ENCODE results near the gene PACSIN3.

Gene PACSIN3

DNA sequence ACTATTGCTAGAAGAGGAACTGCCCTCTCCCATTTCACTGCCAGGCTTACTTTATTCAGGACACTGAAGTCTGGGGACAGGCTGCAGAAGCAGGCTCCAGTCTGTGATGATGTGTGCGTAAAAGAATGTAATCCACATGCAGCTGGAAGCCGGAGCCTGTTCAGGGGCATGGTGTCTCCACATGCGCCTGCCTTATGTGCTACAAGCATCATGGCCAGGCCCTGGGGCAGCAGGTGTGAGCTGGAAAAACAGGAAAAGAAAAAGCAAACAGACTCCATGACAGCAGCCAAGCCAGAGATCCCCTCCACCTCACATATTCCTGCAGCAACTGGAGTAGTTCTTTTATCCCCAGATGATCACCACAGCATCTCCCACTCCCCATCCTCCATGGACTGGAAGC lies 42.9 kb downstream of the PACSIN3 start:
- TF ChIP-seq, protein P1, sequence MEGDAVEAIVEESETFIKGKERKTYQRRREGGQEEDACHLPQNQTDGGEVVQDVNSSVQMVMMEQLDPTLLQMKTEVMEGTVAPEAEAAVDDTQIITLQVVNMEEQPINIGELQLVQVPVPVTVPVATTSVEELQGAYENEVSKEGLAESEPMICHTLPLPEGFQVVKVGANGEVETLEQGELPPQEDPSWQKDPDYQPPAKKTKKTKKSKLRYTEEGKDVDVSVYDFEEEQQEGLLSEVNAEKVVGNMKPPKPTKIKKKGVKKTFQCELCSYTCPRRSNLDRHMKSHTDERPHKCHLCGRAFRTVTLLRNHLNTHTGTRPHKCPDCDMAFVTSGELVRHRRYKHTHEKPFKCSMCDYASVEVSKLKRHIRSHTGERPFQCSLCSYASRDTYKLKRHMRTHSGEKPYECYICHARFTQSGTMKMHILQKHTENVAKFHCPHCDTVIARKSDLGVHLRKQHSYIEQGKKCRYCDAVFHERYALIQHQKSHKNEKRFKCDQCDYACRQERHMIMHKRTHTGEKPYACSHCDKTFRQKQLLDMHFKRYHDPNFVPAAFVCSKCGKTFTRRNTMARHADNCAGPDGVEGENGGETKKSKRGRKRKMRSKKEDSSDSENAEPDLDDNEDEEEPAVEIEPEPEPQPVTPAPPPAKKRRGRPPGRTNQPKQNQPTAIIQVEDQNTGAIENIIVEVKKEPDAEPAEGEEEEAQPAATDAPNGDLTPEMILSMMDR (IDR thresholded peaks at IDR 0.05), result no peak
- Histone ChIP-seq H3K9me3 (ENCODE audit: control insufficient read depth, low read length) (no peaks in the 10 kb centered on the region), H3K27ac (no peak overlapping the region)

GRCh38 chr11:47139878-47140277 lies 46.4 kb downstream of the PACSIN3 start:
- Histone ChIP-seq H3K36me3 (ENCODE audit: control insufficient read depth, insufficient read depth, low read length) (no peaks in the 10 kb centered on the region), H3K4me3 (ENCODE audit: low read depth, low read length) (no peak overlapping the region), H3K27me3 (ENCODE audit: control insufficient read depth, insufficient read depth, low read length) (no peaks in the 10 kb centered on the region)

More for the DNA sequence above, 42.9 kb downstream of the PACSIN3 start:
- H3K27me3 ChIP-seq (ENCODE audit: control insufficient read depth, insufficient read depth, low read length), result no peaks in the 10 kb centered on the region
- no peaks in the 10 kb centered on the region for H3K79me2 ChIP-seq
- H3K4me1 ChIP-seq, result no peaks in the 10 kb centered on the region
- H3K4me2 ChIP-seq (ENCODE audit: low read length), result no peak overlapping the region
- H3K4me3 ChIP-seq (ENCODE audit: low read depth, low read length), result no peak overlapping the region
- no peak overlapping the region for H2AFZ ChIP-seq
- no peak overlapping the region for H3K9ac ChIP-seq
- no peaks in the 10 kb centered on the region for H3K36me3 ChIP-seq (ENCODE audit: control insufficient read depth, insufficient read depth, low read length)

DNA sequence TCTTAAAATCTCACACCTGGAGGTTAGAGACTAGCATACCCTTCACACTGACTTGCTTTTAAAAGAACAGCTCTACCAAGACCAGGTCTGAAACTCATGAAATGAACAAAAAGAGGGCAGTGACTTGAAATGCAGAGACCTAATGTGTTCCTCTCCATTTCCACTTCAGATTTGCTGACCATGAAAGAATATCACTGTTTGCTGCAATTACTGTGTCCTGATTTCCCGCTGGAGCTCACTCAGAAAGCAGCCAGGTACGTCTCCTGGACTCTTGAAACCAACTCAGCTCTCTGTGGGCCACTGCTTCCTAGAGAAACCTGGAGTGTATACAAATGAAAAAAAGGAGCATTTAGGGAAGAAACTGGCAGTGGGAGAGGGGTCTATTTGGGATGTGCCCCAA lies 48.8 kb downstream of the PACSIN3 start:
- Histone ChIP-seq H3K27me3 (ENCODE audit: control insufficient read depth, insufficient read depth, low read length) (no peaks in the 10 kb centered on the region), H3K4me2 (ENCODE audit: low read length) (no peak overlapping the region), H3K9ac (no peak overlapping the region), H3K36me3 (ENCODE audit: control insufficient read depth, insufficient read depth, low read length) (no peaks in the 10 kb centered on the region), H3K4me3 (ENCODE audit: low read depth, low read length) (no peak overlapping the region), H2AFZ (no peak overlapping the region), H3K79me2 (no peaks in the 10 kb centered on the region), H3K27ac (no peak overlapping the region), H3K9me3 (ENCODE audit: control insufficient read depth, low read length) (no peaks in the 10 kb centered on the region), H3K4me1 (peaks cover 4% of the 10 kb centered on the region)
- TF ChIP-seq, protein P1 (IDR thresholded peaks at IDR 0.05), result no peak

More at GRCh38 chr11:47139878-47140277, 46.4 kb downstream of the PACSIN3 start:
- H3K4me2 ChIP-seq (ENCODE audit: low read length), result no peak overlapping the region
- H3K27ac ChIP-seq, result no peak overlapping the region
- H3K4me1 ChIP-seq, result no peaks in the 10 kb centered on the region
- no peaks in the 10 kb centered on the region for H3K9me3 ChIP-seq (ENCODE audit: control insufficient read depth, low read length)
- H3K79me2 ChIP-seq, result no peaks in the 10 kb centered on the region
- H3K9ac ChIP-seq, result no peak overlapping the region
- TF ChIP-seq, protein P1 (IDR thresholded peaks at IDR 0.05), result no peak
- H2AFZ ChIP-seq, result no peak overlapping the region

DNA sequence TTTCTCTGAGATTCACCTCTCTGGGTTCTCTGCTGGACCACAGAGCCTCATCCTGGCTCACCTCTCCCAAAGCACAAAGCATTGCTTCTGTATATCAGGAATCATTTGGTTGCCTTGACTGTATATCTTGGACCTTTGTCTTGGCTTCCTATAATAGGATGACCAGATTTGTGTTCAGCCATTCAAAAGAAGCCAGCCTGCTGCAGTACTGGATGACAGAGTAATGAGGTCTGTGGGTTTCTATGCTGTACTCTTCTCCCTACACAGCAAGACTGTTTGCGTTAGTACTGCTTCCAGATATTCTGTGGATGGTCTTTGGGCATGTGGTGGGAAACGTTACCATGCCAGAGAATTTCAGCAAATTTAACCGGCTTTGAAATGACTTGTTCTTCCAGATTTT lies 49.3 kb downstream of the PACSIN3 start:
- no peaks in the 10 kb centered on the region for H3K27me3 ChIP-seq (ENCODE audit: control insufficient read depth, insufficient read depth, low read length)
- TF ChIP-seq, protein P1 (IDR thresholded peaks at IDR 0.05), result no peak
- no peak overlapping the region for H3K4me2 ChIP-seq (ENCODE audit: low read length)
- no peak overlapping the region for H3K9ac ChIP-seq
- H3K4me1 ChIP-seq, result peaks cover 4% of the 10 kb centered on the region
- no peaks in the 10 kb centered on the region for H3K79me2 ChIP-seq
- no peak overlapping the region for H2AFZ ChIP-seq
- no peaks in the 10 kb centered on the region for H3K9me3 ChIP-seq (ENCODE audit: control insufficient read depth, low read length)
- H3K4me3 ChIP-seq (ENCODE audit: low read depth, low read length), result no peak overlapping the region
- no peak overlapping the region for H3K27ac ChIP-seq
- H3K36me3 ChIP-seq (ENCODE audit: control insufficient read depth, insufficient read depth, low read length), result no peaks in the 10 kb centered on the region

- Histone ChIP-seq H3K36me3 (ENCODE audit: control insufficient read depth, insufficient read depth, low read length) (no peaks in the 10 kb centered on the region), H3K79me2 (no peaks in the 10 kb centered on the region), H3K27ac (no peak overlapping the region), H3K9me3 (ENCODE audit: control insufficient read depth, low read length) (no peaks in the 10 kb centered on the region), H3K9ac (no peak overlapping the region), H3K4me2 (ENCODE audit: low read length) (no peak overlapping the region), H3K27me3 (ENCODE audit: control insufficient read depth, insufficient read depth, low read length) (no peaks in the 10 kb centered on the region), H2AFZ (no peak overlapping the region), H3K4me3 (ENCODE audit: low read depth, low read length) (no peak overlapping the region), H3K4me1 (peaks cover 4% of the 10 kb centered on the region)
- TF ChIP-seq, protein P1 (IDR thresholded peaks at IDR 0.05), result no peak
Observed at GRCh38 chr11:47136327-47136726, 49.9 kb downstream of the PACSIN3 start.

All from parathyroid adenoma (tissue), 2 donors.